Stimulated activated CD4-positive, alpha-beta T cell treated with anti-CD3 and anti-CD28 coated beads, TNF-alpha, amount 100 ng/mL, for 48 hours (primary cell): ENCODE results near the gene SORBS1.

ENCODE experiments used
- DNase-seq, 3 donors: peaks; one replicate each; pipeline ENCODE4 v3.0.0-alpha.2; 2020; ENCODE audit warnings: low read depth in 3 of 3

SORBS1 gene

GRCh38 chr10:95440038-95440725 lies 121.0 kb downstream of the SORBS1 start:
- DNase-seq = no peak

GRCh38 chr10:95438781-95439180 lies 122.4 kb downstream of the SORBS1 start:
- DNase-seq = no peak

GRCh38 chr10:95437669-95438068 lies 123.5 kb downstream of the SORBS1 start:
- DNase-seq = no peak

- DNase-seq = no peak
These were observed 125.5 kb downstream of the SORBS1 start for GRCh38 chr10:95435548-95436279.

- no peak for DNase-seq
These were observed 126.6 kb downstream of the SORBS1 start for GRCh38 chr10:95434583-95434982.

DNA sequence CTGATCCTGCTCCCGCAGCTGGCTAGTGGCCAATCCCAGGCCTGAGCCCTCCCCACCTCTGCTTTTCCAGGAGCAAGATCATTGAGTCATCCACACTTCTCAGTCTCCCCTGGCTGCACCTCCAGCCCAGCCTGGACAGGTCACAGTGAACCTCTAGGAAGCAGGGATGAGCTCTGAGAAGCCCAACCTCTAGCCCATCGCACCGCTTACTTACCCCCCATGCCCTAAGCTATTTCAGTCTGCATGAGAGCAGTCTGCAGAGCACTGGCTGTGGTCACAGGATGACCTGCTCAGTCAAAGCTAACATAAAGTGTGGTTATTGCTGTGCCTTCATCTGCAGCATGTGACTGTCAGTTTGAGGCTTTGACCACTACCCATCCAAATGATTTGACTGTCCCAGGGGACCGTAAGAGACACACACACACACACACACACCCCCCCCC lies 129.2 kb downstream of the SORBS1 start:
- no peak for DNase-seq

- DNase-seq = peak; percentile 13 to 31 (median 21)
These were observed 130.8 kb downstream of the SORBS1 start for GRCh38 chr10:95430231-95430951.

- DNase-seq = no peak
These were observed 131.5 kb downstream of the SORBS1 start for GRCh38 chr10:95429639-95430038.

- no peak for DNase-seq
These were observed 132.5 kb downstream of the SORBS1 start for GRCh38 chr10:95428701-95429100.

DNA sequence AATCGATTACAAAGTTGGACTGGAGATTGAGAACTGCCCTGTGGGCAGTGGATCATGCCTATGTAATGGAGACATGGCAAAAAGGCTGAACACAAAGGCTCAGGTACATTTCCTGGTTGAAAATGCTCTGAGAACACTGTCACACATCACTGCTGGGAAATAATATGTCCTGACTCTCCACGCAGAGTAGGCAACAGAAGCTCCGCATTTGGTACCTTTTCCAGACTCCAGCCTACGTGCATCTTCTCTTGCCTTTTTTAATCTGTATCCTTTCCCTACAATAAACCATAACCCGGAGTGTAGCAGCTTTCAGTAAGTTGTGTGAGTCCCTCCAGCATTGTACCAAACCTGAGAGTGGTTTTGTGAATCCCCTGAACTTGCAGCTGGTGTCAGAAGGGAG lies 134.7 kb downstream of the SORBS1 start:
- DNase-seq = no peak

- DNase-seq = no peak
These were observed 135.3 kb downstream of the SORBS1 start for GRCh38 chr10:95425592-95426465.

DNA sequence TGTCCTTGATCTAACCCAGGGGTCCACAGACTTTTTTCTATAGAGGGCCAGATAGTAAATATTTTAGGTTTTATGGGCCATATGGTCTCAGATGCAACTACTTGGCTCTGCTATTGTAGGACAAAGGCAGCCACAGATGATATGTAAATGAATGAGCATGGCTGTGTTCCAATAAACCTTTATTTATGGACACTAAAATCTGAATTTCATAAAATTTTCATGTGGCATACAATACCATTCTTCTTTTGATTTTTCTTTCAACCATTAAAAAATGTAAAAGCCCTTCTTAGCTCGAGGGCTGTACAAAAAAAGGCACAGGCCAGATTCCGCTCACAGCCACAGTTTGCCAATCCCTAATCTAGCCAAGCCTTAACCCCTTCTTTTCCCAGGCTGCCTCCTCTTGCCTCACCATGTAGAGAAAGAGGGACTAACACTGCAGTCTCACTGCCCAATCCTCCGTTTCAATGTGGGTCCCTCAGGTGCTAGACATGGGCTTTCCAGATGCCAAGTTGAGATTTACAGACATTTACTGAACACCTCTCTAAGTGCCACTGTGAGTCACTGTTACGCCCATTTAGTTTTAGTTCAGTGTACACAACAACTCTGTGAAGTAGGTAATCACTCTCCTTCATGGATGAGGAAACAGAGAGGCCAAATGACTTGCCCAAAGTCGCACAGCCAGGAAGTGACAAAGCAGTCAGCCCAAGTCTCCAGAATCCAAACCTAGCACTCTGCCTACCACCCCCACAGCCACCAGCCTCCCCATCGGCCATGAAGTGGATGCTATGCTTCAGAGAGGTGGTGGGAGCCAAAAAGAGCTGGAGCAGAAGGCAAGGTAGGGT lies 137.8 kb downstream of the SORBS1 start:
- DNase-seq = no peak

GRCh38 chr10:95422233-95422632 lies 138.9 kb downstream of the SORBS1 start:
- DNase-seq = no peak

DNA sequence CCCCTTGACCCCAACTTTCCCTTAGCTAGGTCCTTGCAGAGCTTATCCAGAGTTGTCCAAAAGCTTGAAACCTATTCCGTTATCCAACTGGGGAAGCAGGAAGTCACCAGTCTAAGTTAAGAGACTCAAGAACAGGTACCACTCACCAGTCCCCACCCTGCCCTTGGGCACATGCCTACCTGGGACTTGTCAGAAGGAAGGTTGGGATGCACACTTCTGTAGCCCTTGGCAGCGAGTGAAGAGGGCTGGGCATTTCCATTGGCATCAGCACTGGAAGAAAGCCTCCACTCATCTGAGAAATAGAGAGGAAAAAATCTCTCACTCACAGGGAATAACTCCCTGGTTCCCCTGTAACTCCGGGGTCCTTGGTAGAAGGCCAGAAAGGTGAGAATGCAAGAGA lies 139.4 kb downstream of the SORBS1 start:
- DNase-seq = no peak

DNA sequence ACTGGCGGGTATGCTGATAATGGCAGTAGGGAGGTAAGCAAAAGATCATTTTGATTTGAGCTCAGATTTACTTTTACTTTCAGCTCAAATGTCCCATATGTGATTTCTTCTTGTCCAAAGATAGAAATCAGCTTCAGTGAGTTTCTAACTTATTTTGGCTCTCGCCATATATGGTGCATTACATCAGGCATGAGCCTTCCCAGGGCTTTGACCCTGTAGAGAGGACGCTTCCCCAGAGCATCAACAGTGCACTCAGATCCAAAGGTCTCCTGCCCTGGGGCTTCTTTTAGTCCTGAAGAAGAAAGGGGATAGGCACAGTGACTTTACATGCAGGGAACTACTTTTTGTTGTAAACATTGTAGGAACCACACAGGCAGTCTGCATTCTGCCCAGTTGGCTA lies 141.8 kb downstream of the SORBS1 start:
- DNase-seq = no peak

GRCh38 chr10:95416973-95417372 lies 144.2 kb downstream of the SORBS1 start:
- DNase-seq = no peak

DNA sequence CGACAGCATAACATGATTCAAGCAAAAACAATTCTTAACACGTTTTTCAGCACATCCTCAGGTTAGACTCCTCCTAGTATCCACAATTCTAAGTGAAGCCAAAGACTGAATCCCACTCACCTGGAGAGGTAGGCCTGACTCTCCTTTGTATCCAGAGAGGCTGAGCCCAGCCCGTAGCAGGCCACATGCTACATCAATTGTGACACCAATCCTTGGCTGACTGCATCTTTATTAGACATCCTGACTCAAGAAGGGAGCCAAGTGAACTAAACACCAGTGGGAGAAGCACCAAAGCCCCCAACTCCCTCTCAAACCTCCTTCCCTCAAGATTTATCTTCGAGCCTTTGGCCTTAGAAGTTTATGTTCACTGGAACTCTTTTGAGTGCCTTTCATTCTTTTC lies 144.9 kb downstream of the SORBS1 start:
- no peak for DNase-seq

- no peak for DNase-seq
These were observed 145.5 kb downstream of the SORBS1 start for GRCh38 chr10:95415621-95416031.

DNA sequence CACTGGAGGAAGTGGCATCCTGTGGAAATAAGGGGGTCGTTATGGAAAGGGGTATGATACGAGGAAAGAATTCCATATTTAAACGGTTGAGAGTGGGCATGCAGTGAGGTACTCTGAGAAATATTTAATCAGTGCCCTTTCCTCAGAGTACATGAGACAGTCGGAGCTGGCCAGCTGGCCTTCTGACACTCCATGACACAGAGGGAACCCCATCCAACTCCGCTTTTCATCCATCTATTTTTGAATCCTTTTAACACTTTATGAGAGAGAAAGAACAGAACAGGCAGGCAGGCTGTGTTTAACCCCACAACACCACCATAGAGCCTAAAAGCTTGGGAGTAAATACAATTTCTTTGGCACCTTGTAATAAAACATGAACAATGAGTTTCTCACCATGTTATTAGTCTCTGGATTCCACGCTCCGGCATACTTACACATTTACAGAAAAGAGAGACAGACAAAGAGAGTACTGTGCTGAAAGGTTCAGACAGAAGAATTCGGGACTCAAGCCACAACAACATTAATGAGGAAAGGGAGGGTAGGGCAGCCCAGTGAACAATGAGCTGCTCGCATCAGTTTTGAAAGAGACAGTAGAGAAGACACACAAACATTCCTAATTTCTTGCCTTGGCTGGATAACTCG lies 146.2 kb downstream of the SORBS1 start:
- DNase-seq = no peak
